ENCODE data around the gene BOLL.
"Not testable (repeated sequence)": the region's sequence is repeated elsewhere in the genome, so short reads cannot be mapped to it uniquely, and the experiment has no call there.

The BOLL gene

GRCh38 chr2:197705912-197706838 lies 78.9 kb downstream of the BOLL start:
- DNase-seq: peak; percentile 41

- DNase-seq: peak; percentile 91
Measured at GRCh38 chr2:197705121-197705911, 79.8 kb downstream of the BOLL start, which contains the start of gene MARS2. Gene MARS2 (plus strand): TSS chr2:197705369. CDS start chr2:197705406, 37 bp downstream.

- DNase-seq: no peak
Measured at GRCh38 chr2:197704434-197705120, 80.5 kb downstream of the BOLL start.

GRCh38 chr2:197700960-197701359 lies 84.2 kb downstream of the BOLL start:
- no peak for DNase-seq

- DNase-seq: not testable (repeated sequence)
Measured at GRCh38 chr2:197699724-197700123, 85.4 kb downstream of the BOLL start.

- DNase-seq: not testable (repeated sequence)
Measured at GRCh38 chr2:197696571-197696970, 88.5 kb downstream of the BOLL start.

GRCh38 chr2:197695971-197696370 lies 89.1 kb downstream of the BOLL start:
- DNase-seq: not testable (repeated sequence)

- DNase-seq: not testable (repeated sequence)
Measured at GRCh38 chr2:197695206-197695605, 89.9 kb downstream of the BOLL start.

- DNase-seq: peak; percentile 57
Measured at GRCh38 chr2:197677483-197677882, 107.6 kb downstream of the BOLL start.

- DNase-seq: no peak
Measured at GRCh38 chr2:197677056-197677455, 108.1 kb downstream of the BOLL start.

Measured in HCEC 1CT (cell line).